Measurements from ENCODE around the gene SMTN. TPM values are rescaled to one million over a fixed set of nuclear protein-coding genes. Genes with fewer than 3 reads are reported as not detected.

The SMTN gene
- total RNA-seq, 1 experiment from 2014 or later, result 145 TPM

DNA sequence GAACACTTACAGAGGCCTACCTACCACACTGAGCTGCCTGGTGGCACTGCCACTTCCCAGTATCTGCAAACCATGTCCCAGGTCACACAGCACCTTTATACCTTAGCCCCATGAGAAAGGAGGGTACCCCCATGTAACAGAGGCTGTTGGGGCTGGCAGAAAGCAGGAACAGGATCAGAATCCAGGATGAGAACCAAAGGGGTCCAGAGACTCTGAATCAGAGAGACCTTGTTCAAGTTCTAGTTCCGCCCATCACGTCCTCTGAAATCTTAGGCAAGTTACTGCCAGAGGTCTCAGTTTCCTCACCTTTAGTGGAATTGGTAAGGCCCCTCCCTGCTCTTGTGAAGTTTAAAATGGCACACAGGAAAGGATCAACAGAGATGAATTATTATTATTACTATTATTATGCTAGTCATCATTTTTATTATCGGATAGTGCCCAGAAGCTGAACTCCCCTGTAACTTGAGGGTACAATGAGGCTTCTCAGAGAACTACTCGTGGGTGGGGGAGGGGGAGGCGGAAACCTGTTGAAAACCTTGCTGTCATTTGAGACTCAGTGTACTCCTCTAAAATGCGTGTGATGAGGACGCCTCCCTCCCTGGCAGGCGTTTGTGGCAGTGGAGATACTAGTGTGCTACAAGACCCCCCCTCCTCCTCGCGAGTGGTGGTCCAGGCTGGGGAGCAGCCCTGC lies 17.0 kb downstream of the SMTN start:
- H3K4me3 ChIP-seq (ENCODE audit: low read length), result no peak overlapping the region
- H3K79me2 ChIP-seq (ENCODE audit: low read length), result no peaks in the 10 kb centered on the region
- H2AFZ ChIP-seq (ENCODE audit: low read length), result no peak overlapping the region
- TF ChIP-seq, protein P1, sequence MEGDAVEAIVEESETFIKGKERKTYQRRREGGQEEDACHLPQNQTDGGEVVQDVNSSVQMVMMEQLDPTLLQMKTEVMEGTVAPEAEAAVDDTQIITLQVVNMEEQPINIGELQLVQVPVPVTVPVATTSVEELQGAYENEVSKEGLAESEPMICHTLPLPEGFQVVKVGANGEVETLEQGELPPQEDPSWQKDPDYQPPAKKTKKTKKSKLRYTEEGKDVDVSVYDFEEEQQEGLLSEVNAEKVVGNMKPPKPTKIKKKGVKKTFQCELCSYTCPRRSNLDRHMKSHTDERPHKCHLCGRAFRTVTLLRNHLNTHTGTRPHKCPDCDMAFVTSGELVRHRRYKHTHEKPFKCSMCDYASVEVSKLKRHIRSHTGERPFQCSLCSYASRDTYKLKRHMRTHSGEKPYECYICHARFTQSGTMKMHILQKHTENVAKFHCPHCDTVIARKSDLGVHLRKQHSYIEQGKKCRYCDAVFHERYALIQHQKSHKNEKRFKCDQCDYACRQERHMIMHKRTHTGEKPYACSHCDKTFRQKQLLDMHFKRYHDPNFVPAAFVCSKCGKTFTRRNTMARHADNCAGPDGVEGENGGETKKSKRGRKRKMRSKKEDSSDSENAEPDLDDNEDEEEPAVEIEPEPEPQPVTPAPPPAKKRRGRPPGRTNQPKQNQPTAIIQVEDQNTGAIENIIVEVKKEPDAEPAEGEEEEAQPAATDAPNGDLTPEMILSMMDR (conservative IDR thresholded peaks at IDR 0.05; ENCODE audit: low read depth, low read length), result no peak
- TF ChIP-seq EZH2phosphoT487 (IDR thresholded peaks at IDR 0.05; ENCODE audit: borderline replicate concordance, low read length), result no peak
- TF ChIP-seq EZH2 (IDR thresholded peaks at IDR 0.05; ENCODE audit: low read length, unreplicated experiment), result no peak
- no peaks in the 10 kb centered on the region for H3K9me2 ChIP-seq (replicated peaks; ENCODE audit: low read length)
- no peak overlapping the region for H3K9ac ChIP-seq (ENCODE audit: low read length)
- no peak overlapping the region for H3K27ac ChIP-seq (ENCODE audit: low read length)
- no peaks in the 10 kb centered on the region for H3K4me1 ChIP-seq (ENCODE audit: insufficient read depth, low read length)
- H4K20me1 ChIP-seq (ENCODE audit: low read length), result no peaks in the 10 kb centered on the region
- H3F3A ChIP-seq (ENCODE audit: low read length, unreplicated experiment), result no peaks in the 10 kb centered on the region
- no peaks in the 10 kb centered on the region for H3K27me3 ChIP-seq (ENCODE audit: low read length)
- ATAC-seq, result no peak
- CTCF ChIA-PET, result no interaction called here
- POLR2A ChIA-PET (ENCODE audit: unreplicated experiment), result no interaction called here
- no TSS peak for BruUV-seq (replicated peaks)
- DNase-seq, result no peak
- intact Hi-C loops (cut with micrococcal nuclease), result no loop called here
- no peak overlapping the region for H3K4me2 ChIP-seq (ENCODE audit: low read length)
- H3K9me3 ChIP-seq (ENCODE audit: low read length), result no peaks in the 10 kb centered on the region
- peaks cover 31% of the 10 kb centered on the region; the same call in 1 of the 2 replicates for H3K36me3 ChIP-seq (ENCODE audit: low read depth, low read length)

DNA sequence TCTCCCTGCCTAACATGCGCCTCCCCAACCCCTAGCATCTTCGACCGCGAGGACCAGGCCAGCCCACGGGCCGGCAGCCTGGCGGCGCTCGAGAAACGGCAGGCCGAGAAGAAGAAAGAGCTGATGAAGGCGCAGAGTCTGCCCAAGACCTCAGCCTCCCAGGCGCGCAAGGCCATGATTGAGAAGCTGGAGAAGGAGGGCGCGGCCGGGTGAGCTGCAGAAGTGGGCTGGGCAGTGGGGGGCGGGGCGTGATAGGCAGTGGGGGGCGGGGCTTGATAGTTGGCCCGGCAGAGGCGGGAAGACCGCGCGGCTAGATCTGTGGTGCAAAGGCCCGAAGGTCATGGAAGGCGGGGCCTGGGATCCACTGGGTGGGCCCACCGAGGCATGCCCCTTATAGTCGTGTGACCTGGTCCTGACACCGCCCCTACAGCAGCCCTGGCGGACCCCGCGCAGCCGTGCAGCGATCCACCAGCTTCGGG lies 17.6 kb downstream of the SMTN start:
- H3K9ac ChIP-seq (ENCODE audit: low read length), result no peak overlapping the region
- no peaks in the 10 kb centered on the region for H3K9me2 ChIP-seq (replicated peaks; ENCODE audit: low read length)
- H3K9me3 ChIP-seq (ENCODE audit: low read length), result no peaks in the 10 kb centered on the region
- H4K20me1 ChIP-seq (ENCODE audit: low read length), result no peaks in the 10 kb centered on the region
- no peaks in the 10 kb centered on the region for H3K79me2 ChIP-seq (ENCODE audit: low read length)
- no peak overlapping the region for H3K4me2 ChIP-seq (ENCODE audit: low read length)
- no peak for DNase-seq
- no peaks in the 10 kb centered on the region for H3F3A ChIP-seq (ENCODE audit: low read length, unreplicated experiment)
- H3K27me3 ChIP-seq (ENCODE audit: low read length), result no peaks in the 10 kb centered on the region
- BruUV-seq (replicated peaks), result no TSS peak
- intact Hi-C loops (cut with micrococcal nuclease), result no loop called here
- no peak for ATAC-seq
- H3K27ac ChIP-seq (ENCODE audit: low read length), result no peak overlapping the region
- TF ChIP-seq, protein P1 (conservative IDR thresholded peaks at IDR 0.05; ENCODE audit: low read depth, low read length), result no peak
- TF ChIP-seq EZH2 (IDR thresholded peaks at IDR 0.05; ENCODE audit: low read length, unreplicated experiment) (no peak), EZH2phosphoT487 (IDR thresholded peaks at IDR 0.05; ENCODE audit: borderline replicate concordance, low read length) (no peak)
- no peak overlapping the region for H3K4me3 ChIP-seq (ENCODE audit: low read length)
- CTCF ChIA-PET, result no interaction called here
- H2AFZ ChIP-seq (ENCODE audit: low read length), result no peak overlapping the region
- no peaks in the 10 kb centered on the region for H3K4me1 ChIP-seq (ENCODE audit: insufficient read depth, low read length)
- POLR2A ChIA-PET (ENCODE audit: unreplicated experiment), result no interaction called here
- peaks cover 28% of the 10 kb centered on the region; the same call in 1 of the 2 replicates for H3K36me3 ChIP-seq (ENCODE audit: low read depth, low read length)

DNA sequence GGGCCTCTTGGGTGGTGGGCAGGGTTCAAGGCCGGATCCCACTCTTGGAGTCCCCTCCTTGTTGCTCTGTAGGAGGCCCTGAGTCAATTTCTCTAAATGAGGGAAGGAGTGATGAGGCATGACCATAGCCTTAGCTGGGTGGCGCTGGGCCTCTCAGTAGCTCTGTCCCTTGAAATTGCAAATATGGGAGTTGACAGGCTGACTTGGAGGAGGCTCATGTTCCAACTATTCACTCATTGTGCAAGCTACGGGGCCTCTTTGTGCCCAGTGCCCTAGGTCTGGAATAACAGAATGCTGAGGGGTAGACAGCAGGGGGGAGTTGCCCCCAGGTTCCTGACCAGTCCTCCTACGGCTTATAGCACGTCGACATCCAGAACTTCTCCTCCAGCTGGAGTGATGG lies 18.3 kb downstream of the SMTN start:
- no peak overlapping the region for H3K27ac ChIP-seq (ENCODE audit: low read length)
- H3K9ac ChIP-seq (ENCODE audit: low read length), result no peak overlapping the region
- peaks cover 28% of the 10 kb centered on the region; the same call in 1 of the 2 replicates for H3K36me3 ChIP-seq (ENCODE audit: low read depth, low read length)
- no peaks in the 10 kb centered on the region for H3K9me3 ChIP-seq (ENCODE audit: low read length)
- ATAC-seq (no peak), DNase-seq (no peak)
- ChIA-PET CTCF (no interaction called here), POLR2A (ENCODE audit: unreplicated experiment) (no interaction called here)
- intact Hi-C loops (cut with micrococcal nuclease), result no loop called here
- H3K4me2 ChIP-seq (ENCODE audit: low read length), result no peak overlapping the region
- no peaks in the 10 kb centered on the region for H3K79me2 ChIP-seq (ENCODE audit: low read length)
- BruUV-seq (replicated peaks), result no TSS peak
- no peaks in the 10 kb centered on the region for H3K27me3 ChIP-seq (ENCODE audit: low read length)
- H3F3A ChIP-seq (ENCODE audit: low read length, unreplicated experiment), result no peaks in the 10 kb centered on the region
- no peaks in the 10 kb centered on the region for H3K9me2 ChIP-seq (replicated peaks; ENCODE audit: low read length)
- no peaks in the 10 kb centered on the region for H4K20me1 ChIP-seq (ENCODE audit: low read length)
- no peak for TF ChIP-seq EZH2 (IDR thresholded peaks at IDR 0.05; ENCODE audit: low read length, unreplicated experiment)
- TF ChIP-seq, protein P1 (conservative IDR thresholded peaks at IDR 0.05; ENCODE audit: low read depth, low read length), result no peak
- TF ChIP-seq EZH2phosphoT487 (IDR thresholded peaks at IDR 0.05; ENCODE audit: borderline replicate concordance, low read length), result no peak
- no peak overlapping the region for H3K4me3 ChIP-seq (ENCODE audit: low read length)
- H3K4me1 ChIP-seq (ENCODE audit: insufficient read depth, low read length), result no peaks in the 10 kb centered on the region
- no peak overlapping the region for H2AFZ ChIP-seq (ENCODE audit: low read length)

All from PC-3 (cell line).